ENCODE measurements around the gene LRRC74B.

GRCh38 chr22:21047035-21047661 is 1.4 kb downstream of the LRRC74B start:
- TF ChIP-seq NFIC (IDR thresholded peaks at IDR 0.05; ENCODE audit: borderline replicate concordance) (no peak), CTCF (IDR thresholded peaks at IDR 0.05) (no peak), YY1 (IDR thresholded peaks at IDR 0.05; ENCODE audit: low read depth) (no peak), MAX (IDR thresholded peaks at IDR 0.05; ENCODE audit: low read depth) (no peak), CHD2 (IDR thresholded peaks at IDR 0.05; ENCODE audit: low read length, partially characterized antibody) (no peak), RAD21 (IDR thresholded peaks at IDR 0.05; ENCODE audit: low read length) (no peak), TCF12 (IDR thresholded peaks at IDR 0.05) (no peak)

Measured in SK-N-SH (cell line).